ENCODE results near the gene DCP1B. TPM values are rescaled to one million over a fixed set of nuclear protein-coding genes. Genes with fewer than 3 reads are reported as not detected.
A peak's percentile ranks its signal among the peaks of the same experiment; 100 is the strongest.

Gene DCP1B
- polyA plus RNA-seq (2013, experiment 1 of 2): 32.3 TPM
- polyA plus RNA-seq (2013, experiment 2 of 2): 28.8 TPM

DNA sequence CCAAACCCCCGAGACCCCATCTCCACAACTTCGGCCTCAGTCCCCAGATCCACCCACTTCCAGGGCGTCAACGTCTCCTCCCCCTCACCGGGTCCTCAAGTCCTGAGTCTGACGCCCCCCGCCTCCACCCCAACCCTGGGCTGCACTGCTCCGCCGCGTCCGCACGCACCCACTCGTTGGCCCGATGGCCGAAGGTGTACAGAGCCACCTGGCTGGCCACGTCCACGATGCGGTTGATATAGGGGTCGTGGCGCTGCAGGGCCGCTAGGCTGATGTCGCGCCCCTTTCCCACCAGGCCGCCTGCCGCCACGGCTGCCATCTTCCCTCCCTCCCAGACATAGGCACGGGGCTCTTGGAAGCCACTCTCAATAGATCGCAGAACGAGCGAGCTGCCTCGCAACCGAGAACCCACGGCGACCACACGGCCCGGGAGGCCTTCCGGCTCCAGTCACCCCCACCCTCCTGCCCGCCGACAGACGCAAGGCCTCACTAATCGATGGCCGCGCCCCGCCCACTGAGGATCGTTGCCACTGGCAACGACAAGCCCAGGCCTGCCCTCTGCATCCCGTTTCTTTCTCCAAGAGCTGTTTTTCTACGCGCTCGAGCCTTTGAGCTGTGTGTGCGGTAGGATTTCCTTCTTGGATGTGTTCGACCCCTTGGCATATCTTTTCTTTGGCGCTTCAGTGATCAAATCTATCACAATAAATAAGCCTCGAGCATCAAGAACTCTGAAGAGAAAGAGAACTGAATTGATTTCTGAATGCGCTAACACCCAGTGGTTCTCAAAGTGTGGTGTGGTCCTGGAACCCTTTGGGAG lies at the start of gene DCP1B:
Gene DCP1B, minus strand, starts transcription at position 345 of the 817 bp plus-strand sequence. Its CDS starts 26 bp downstream, at position 319.
- H3K27ac ChIP-seq (ENCODE audit: low read depth, low read length, severe bottlenecking): peak within 1 kb of the TSS; percentile 92
- WGBS, 2 experiments (ENCODE audit: insufficient coverage in 2 of 2): 2 to 3% methylated on average over 33 to 45 of the region's 55 CpGs

DNA sequence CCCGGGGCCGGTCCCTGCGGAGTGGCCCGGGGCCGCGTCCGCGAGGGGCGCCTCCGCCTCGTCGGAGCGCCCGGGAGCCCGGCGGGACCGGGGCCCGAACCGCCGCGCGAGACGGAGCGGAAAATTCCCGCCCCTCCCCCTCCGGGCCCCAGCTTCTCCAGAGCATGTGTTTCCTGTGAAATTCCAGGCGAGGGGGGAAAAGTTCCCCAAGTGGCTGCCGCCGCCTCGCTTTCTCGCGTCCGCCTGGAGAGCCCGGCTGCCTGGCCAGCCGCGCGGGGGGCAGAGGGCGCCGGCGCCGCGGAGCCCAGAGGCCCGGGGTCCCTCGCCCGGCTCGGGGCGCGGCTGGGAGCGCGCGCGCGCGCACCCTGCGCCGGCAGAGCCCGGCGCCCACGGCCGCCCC lies 49.4 kb upstream of the DCP1B start:
- no peak overlapping the region for H3K27ac ChIP-seq (ENCODE audit: low read depth, low read length, severe bottlenecking)
- H3K9me3 ChIP-seq (ENCODE audit: control insufficient read depth, low read length): no peaks in the 10 kb centered on the region
- peaks cover 9% of the 10 kb centered on the region for H3K4me1 ChIP-seq (ENCODE audit: control insufficient read depth, insufficient read depth, low read length, poor library complexity, severe bottlenecking)
- WGBS, 2 experiments (ENCODE audit: insufficient coverage in 2 of 2): 0% methylated on average over 27 to 30 of the region's 60 CpGs
- no peaks in the 10 kb centered on the region for H3K36me3 ChIP-seq (ENCODE audit: control insufficient read depth, insufficient read depth, low read length)
- peak overlapping the region; percentile 53 for H3K4me3 ChIP-seq (ENCODE audit: extremely low read depth, insufficient read depth, low read length, poor library complexity, severe bottlenecking)

More for the DNA sequence above, at the start of gene DCP1B:
- H3K4me1 ChIP-seq (ENCODE audit: control insufficient read depth, insufficient read depth, low read length, poor library complexity, severe bottlenecking): peaks cover 5% of the 10 kb centered on the region
- H3K36me3 ChIP-seq (ENCODE audit: control insufficient read depth, insufficient read depth, low read length): no peaks in the 10 kb centered on the region
- H3K9me3 ChIP-seq (ENCODE audit: control insufficient read depth, low read length): no peaks in the 10 kb centered on the region
- peak within 1 kb of the TSS; percentile 85 for H3K4me3 ChIP-seq (ENCODE audit: extremely low read depth, insufficient read depth, low read length, poor library complexity, severe bottlenecking)

DNA sequence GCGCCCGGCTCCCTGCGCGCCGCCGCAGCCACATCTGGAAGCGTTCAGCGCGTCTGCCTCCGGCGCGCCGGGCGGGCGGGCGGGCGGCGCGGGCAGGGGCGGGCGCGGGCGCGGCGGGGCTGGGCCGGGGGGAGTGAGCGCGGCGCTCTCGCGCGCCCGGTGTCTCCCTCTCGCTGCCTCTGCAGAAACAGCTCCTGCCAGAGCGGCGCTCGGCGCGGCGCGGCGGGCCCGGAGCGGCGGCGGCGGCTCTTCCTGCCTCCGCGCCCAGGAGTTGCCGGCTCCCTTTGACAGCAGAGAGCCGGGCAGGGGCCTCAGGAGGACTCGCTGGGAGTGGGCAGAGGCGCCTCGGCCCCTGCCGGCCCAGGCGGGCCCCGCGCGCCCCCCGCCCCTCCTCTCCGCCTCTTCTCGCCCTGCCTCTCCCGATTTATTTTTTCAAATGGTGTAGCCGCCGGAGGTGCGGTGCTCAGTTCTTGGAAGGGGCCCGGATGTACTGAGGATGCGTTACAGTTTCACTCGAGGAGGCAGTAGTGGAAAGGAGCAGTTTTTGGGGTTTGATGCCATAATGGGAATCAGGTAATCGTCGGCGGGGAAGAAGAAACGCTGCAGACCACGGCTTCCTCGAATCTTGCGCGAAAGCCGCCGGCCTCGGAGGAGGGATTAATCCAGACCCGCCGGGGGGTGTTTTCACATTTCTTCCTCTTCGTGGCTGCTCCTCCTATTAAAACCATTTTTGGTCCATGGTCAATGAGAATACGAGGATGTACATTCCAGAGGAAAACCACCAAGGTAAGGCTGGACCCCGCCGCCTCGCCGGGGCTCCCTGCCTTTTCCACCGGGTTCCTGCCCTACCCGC lies 48.8 kb upstream of the DCP1B start, which contains the start of gene CACNA1C:
Gene CACNA1C, plus strand, starts transcription at position 162 of the 853 bp plus-strand sequence. Its CDS starts 576 bp downstream, at position 738.
- no peaks in the 10 kb centered on the region for H3K9me3 ChIP-seq (ENCODE audit: control insufficient read depth, low read length)
- H3K36me3 ChIP-seq (ENCODE audit: control insufficient read depth, insufficient read depth, low read length): no peaks in the 10 kb centered on the region
- H3K27ac ChIP-seq (ENCODE audit: low read depth, low read length, severe bottlenecking): peak within 1 kb of the TSS; percentile 29
- peaks cover 9% of the 10 kb centered on the region for H3K4me1 ChIP-seq (ENCODE audit: control insufficient read depth, insufficient read depth, low read length, poor library complexity, severe bottlenecking)
- WGBS, 2 experiments (ENCODE audit: insufficient coverage in 2 of 2): 0 to 1% methylated on average over 39 to 55 of the region's 90 CpGs
- H3K4me3 ChIP-seq (ENCODE audit: extremely low read depth, insufficient read depth, low read length, poor library complexity, severe bottlenecking): peak within 1 kb of the TSS; percentile 53

DNA sequence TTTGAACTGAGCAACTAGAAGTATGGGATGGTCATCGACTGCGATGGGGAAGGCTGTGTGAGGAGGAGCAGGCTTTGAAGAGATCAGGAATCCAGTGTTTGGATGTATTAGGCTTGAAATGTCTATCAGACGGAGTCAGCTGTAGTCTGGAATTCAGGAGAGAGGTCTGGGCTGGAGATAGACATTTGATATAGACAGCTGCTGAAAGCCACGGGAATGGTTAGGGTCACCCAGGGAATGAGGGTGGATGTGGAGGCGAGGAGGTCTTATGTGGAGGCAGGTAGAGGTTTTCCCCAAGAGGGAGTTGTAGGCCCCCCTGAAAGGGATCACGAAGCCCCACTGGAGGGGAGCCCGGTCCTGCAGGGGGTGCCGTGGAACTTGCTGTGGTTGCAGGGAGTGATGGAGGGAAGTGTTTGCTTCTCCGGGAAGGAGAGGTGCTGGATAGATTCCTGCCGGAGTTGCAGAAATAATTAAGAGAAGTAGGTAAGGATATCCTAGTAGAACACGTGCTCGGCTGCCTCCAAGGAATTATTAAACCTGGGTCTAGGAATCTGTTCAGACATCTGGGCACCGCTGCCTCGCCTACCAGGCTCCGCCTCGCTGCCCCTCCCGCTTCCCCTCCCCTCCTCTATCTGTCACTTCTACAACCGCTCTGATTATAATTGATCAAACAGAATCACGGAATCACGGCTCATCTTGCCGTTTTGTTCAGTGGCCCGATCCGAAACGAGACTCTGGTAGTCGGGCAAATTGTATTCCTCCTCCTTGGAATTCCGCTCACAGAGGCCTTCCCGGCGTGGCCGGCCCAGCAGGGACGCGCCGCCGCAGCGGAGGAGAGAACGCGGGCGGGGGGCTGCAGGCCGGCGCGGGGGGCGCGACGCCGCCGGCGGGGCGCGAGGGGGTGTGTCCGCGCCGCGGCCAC lies 47.7 kb upstream of the DCP1B start:
- Histone ChIP-seq H3K4me3 (ENCODE audit: extremely low read depth, insufficient read depth, low read length, poor library complexity, severe bottlenecking) (peak overlapping the region; percentile 35), H3K27ac (ENCODE audit: low read depth, low read length, severe bottlenecking) (peak overlapping the region; percentile 29), H3K36me3 (ENCODE audit: control insufficient read depth, insufficient read depth, low read length) (no peaks in the 10 kb centered on the region), H3K9me3 (ENCODE audit: control insufficient read depth, low read length) (no peaks in the 10 kb centered on the region), H3K4me1 (ENCODE audit: control insufficient read depth, insufficient read depth, low read length, poor library complexity, severe bottlenecking) (peaks cover 9% of the 10 kb centered on the region)
- WGBS, 2 experiments (ENCODE audit: insufficient coverage in 2 of 2): 15 to 16% methylated on average over 36 to 40 of the region's 52 CpGs

DNA sequence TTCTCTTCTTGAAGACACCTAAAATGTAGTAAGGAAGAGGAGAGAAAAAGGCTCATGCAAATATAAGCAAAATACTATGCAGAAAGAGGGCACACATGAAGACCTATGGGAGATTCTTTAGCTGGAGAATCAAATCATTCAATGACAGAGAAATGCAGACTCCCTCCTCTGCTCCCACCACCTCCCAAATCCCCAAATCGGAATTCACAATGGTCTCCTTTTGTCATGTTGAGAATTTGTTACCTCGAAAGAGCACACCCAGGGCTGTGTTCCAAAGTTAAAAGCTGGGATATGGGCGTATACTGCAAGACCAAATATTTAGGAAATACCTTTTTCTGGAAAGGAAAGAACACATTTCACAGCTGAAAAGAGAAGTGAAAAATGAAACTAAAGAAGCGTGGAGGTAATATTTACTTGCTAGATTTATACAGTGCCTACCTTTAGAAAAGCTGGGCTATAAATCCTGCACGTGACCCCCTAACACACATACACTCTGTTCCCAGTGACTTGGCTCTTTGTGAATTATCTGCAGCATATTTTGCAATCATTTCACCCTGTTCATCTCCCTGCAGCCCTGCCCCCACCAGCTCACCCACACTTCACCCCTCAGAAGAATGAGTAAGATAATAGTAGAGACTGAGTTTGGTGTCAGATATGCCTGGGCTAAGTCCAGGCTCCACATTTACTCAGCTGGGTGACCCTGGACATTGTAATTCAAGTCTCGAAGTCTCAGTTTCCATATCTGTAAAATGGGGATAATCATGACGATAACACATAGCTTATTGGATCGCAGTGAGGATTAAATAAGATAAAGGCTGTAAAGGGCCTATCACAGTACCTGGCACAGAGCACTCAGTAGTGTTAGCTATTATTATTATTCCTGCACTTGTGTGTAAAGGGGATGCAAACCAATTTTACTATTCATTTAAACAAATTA lies 45.6 kb upstream of the DCP1B start:
- WGBS, 2 experiments (ENCODE audit: insufficient coverage in 2 of 2): 0 to 97% methylated on average over 1 to 4 of the region's 8 CpGs
- H3K9me3 ChIP-seq (ENCODE audit: control insufficient read depth, low read length): no peaks in the 10 kb centered on the region
- H3K4me1 ChIP-seq (ENCODE audit: control insufficient read depth, insufficient read depth, low read length, poor library complexity, severe bottlenecking): peaks cover 8% of the 10 kb centered on the region
- no peak overlapping the region for H3K27ac ChIP-seq (ENCODE audit: low read depth, low read length, severe bottlenecking)
- H3K36me3 ChIP-seq (ENCODE audit: control insufficient read depth, insufficient read depth, low read length): no peaks in the 10 kb centered on the region
- no peak overlapping the region for H3K4me3 ChIP-seq (ENCODE audit: extremely low read depth, insufficient read depth, low read length, poor library complexity, severe bottlenecking)

DNA sequence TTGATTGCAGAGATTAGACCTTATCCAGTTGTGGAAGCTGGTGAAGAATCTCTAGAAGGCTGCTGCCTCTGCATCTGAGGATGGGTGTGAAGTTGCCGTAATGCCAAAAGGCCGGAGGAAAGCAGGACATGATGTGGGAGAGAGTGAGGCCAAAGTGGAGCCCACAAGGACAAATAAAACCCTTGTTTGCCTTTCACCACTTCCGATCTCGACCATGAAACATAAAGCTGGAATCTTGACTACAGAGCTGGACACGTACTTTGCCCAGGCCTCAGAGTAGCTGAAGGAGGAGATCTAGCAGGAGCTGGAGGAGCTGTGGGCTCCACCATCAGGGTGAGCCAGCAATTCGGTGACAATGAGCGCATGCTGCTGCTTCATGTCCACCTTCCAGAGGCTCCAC lies 43.5 kb upstream of the DCP1B start:
- WGBS, 2 experiments (ENCODE audit: insufficient coverage in 2 of 2): 90 to 97% methylated on average over 6 to 7 of the region's 7 CpGs
- Histone ChIP-seq H3K9me3 (ENCODE audit: control insufficient read depth, low read length) (no peaks in the 10 kb centered on the region), H3K36me3 (ENCODE audit: control insufficient read depth, insufficient read depth, low read length) (no peaks in the 10 kb centered on the region), H3K4me1 (ENCODE audit: control insufficient read depth, insufficient read depth, low read length, poor library complexity, severe bottlenecking) (peaks cover 3% of the 10 kb centered on the region), H3K27ac (ENCODE audit: low read depth, low read length, severe bottlenecking) (no peak overlapping the region), H3K4me3 (ENCODE audit: extremely low read depth, insufficient read depth, low read length, poor library complexity, severe bottlenecking) (no peak overlapping the region)

DNA sequence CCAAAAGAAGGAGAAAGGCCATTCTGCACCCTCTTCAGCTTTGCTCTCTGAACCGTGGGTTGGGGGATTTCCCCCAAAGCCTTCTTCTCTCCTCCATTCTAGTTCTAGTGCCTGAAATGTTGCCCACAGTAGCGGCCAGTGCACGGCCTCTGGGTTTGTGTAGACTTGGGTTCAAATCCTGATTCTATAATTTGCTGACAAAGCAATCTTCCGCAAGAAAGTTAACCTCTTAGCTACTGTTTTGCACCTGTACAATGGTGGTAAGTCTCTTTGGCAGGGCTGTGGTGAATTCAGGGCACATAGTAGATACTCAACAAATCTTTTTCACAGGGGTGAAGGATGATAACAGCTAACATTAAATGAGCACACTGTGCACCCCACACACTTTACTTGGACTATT lies 42.7 kb upstream of the DCP1B start:
- Histone ChIP-seq H3K4me1 (ENCODE audit: control insufficient read depth, insufficient read depth, low read length, poor library complexity, severe bottlenecking) (peaks cover 3% of the 10 kb centered on the region), H3K27ac (ENCODE audit: low read depth, low read length, severe bottlenecking) (no peak overlapping the region), H3K36me3 (ENCODE audit: control insufficient read depth, insufficient read depth, low read length) (no peaks in the 10 kb centered on the region), H3K4me3 (ENCODE audit: extremely low read depth, insufficient read depth, low read length, poor library complexity, severe bottlenecking) (no peak overlapping the region), H3K9me3 (ENCODE audit: control insufficient read depth, low read length) (no peaks in the 10 kb centered on the region)
- WGBS, 2 experiments (ENCODE audit: insufficient coverage in 2 of 2): 79% methylated on average over 4 of the region's 4 CpGs; no CpG with 5 or more reads in 1 of the 2 experiments

DNA sequence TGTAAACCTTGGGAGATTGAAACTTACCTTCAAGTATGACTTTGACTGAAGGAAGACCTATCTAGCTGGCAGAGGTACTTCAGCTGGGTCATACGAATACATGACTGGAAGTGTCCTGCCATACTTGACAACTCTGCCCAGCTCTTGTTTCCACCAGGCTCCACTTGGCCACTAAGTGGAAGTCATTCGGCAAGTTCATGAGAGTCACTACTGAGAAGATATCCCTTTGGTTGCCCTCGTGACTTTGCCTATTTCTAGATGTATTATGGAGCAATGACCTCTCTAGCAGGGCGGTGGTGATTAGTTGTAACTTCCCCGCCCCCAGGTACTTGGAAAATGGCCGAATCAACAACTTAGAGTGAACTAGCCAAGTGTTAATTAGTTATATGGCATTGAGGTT lies 39.9 kb upstream of the DCP1B start:
- Histone ChIP-seq H3K4me3 (ENCODE audit: extremely low read depth, insufficient read depth, low read length, poor library complexity, severe bottlenecking) (no peak overlapping the region), H3K4me1 (ENCODE audit: control insufficient read depth, insufficient read depth, low read length, poor library complexity, severe bottlenecking) (no peaks in the 10 kb centered on the region), H3K27ac (ENCODE audit: low read depth, low read length, severe bottlenecking) (no peak overlapping the region), H3K9me3 (ENCODE audit: control insufficient read depth, low read length) (no peaks in the 10 kb centered on the region), H3K36me3 (ENCODE audit: control insufficient read depth, insufficient read depth, low read length) (no peaks in the 10 kb centered on the region)
- WGBS, 2 experiments (ENCODE audit: insufficient coverage in 2 of 2): 90 to 94% methylated on average over 4 to 6 of the region's 6 CpGs

DNA sequence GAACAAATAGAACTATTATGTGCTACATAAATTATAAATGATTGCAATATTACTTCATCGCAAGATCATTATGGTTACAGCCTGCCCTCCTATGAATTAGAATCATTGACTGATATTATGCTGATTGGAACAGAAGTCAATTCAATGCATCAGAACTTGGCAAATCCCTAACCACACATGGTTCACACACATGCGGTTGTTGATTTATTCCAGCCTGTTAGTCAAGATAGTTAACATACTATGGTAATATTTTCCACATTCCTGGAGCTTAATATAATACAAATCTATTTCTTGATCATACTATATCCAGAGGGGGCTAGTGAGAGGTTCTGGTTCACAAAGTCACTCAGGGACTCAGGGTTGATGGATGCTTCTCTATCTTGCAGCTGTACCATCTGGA lies 38.8 kb upstream of the DCP1B start:
- Histone ChIP-seq H3K9me3 (ENCODE audit: control insufficient read depth, low read length) (no peaks in the 10 kb centered on the region), H3K36me3 (ENCODE audit: control insufficient read depth, insufficient read depth, low read length) (no peaks in the 10 kb centered on the region), H3K4me3 (ENCODE audit: extremely low read depth, insufficient read depth, low read length, poor library complexity, severe bottlenecking) (no peak overlapping the region), H3K4me1 (ENCODE audit: control insufficient read depth, insufficient read depth, low read length, poor library complexity, severe bottlenecking) (no peaks in the 10 kb centered on the region), H3K27ac (ENCODE audit: low read depth, low read length, severe bottlenecking) (no peak overlapping the region)
- WGBS, 2 experiments (ENCODE audit: insufficient coverage in 2 of 2): no CpG with 5 or more reads among the region's 2 CpGs

Measured in mesodermal cell (in vitro differentiated cells).